ENCODE measurements around the gene ZFYVE28. TPM values are rescaled to one million over a fixed set of nuclear protein-coding genes. Genes with fewer than 3 reads are reported as not detected.

ZFYVE28 gene
- total RNA-seq, 1 donor from 2014 or later: 3.6 TPM

DNA sequence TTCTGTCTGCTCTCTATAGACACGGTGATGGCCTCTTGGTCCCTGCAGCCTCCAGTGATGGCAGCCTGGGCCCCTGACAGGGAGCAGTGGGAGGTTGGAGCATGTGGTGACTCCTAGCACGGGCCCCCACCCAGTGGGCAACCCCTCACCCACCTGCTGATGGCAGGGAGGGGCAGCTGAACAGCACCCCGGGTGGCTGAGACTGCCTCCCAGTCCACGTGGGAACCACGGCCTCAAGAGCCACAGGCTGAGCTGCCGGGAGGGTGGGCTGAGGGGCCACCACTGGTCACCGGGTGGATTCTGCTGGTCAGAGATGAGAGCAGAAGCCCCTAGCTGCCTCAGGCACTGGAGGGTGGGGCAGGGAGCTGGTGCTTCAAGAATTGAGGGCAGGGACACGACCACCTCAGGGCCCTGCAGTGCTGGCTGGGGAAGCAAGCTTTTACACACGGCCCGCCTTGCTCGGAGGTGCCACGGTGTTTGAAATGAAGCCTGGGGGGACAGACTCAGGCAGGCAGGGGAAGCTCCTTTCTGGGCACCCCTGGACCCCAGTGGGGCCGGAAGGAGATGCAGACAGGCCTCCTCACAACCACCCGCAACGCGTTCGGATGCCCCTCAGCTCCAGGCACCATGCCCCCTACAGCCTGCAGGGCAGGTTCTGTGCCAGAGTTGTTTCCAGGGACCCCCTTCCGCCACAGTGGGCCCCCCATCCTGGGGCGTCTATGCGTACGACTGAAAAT is 170.2 kb downstream of the ZFYVE28 start:
- H3K4me3 Mint-ChIP-seq: no peak overlapping the region
- H3K27ac Mint-ChIP-seq: no peak overlapping the region
- peaks cover 4% of the 10 kb centered on the region for H3K36me3 Mint-ChIP-seq
- H3K9me3 Mint-ChIP-seq: no peaks in the 10 kb centered on the region
- no peak for DNase-seq (ENCODE audit: extremely low spot score, unreplicated experiment)
- no peaks in the 10 kb centered on the region for H3K27me3 Mint-ChIP-seq
- TF ChIP-seq, protein P1, sequence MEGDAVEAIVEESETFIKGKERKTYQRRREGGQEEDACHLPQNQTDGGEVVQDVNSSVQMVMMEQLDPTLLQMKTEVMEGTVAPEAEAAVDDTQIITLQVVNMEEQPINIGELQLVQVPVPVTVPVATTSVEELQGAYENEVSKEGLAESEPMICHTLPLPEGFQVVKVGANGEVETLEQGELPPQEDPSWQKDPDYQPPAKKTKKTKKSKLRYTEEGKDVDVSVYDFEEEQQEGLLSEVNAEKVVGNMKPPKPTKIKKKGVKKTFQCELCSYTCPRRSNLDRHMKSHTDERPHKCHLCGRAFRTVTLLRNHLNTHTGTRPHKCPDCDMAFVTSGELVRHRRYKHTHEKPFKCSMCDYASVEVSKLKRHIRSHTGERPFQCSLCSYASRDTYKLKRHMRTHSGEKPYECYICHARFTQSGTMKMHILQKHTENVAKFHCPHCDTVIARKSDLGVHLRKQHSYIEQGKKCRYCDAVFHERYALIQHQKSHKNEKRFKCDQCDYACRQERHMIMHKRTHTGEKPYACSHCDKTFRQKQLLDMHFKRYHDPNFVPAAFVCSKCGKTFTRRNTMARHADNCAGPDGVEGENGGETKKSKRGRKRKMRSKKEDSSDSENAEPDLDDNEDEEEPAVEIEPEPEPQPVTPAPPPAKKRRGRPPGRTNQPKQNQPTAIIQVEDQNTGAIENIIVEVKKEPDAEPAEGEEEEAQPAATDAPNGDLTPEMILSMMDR (conservative IDR thresholded peaks at IDR 0.05): no peak
- H3K4me1 Mint-ChIP-seq (ENCODE audit: unreplicated experiment): peaks cover 22% of the 10 kb centered on the region

DNA sequence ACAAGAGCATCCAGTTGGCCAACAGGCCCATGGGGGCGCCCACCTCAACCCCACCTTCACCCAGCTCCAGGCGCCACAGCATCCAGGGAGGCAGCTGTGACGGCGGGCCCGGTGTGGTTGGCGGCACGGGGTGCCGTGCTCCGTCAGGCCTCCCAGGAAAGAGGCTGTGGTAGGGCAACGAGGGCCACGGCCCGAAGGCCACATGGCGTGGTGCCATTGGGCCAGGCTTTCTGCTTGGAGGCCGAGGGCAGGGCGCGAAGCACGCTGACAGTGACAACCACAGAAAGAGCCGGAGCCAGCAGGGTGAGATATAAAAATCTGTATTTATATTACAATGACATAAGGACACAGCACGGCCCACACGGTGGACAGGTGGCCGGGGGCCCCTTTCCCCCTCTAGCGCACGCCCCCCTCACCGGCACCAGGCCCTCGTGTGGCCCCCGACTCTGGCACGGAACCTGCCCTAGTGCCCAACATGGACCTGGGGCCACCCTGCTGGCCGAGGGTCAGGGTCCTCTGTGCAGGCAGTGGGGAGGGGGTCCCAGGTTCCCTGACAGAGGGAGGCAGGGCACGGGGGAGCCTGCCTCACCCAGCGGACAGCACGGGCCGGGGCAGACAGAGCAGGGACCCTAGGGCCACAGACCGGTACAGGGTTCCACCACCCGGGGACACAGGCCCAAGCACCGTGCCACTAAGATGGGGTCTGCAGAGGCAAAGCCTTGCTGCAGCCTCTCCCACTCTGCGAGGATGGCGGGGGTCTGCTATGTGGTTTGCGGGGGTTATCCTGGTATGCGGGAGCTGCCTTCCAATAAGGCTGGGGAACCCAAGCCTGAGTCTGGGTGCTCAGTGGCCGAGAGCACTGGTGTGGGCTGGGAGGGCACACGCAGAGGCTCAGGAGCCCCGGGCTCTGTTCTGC is 171.1 kb downstream of the ZFYVE28 start:
- Mint-ChIP-seq H3K4me3 (no peak overlapping the region), H3K9me3 (no peaks in the 10 kb centered on the region), H3K27me3 (no peaks in the 10 kb centered on the region), H3K36me3 (no peaks in the 10 kb centered on the region), H3K4me1 (ENCODE audit: unreplicated experiment) (peaks cover 23% of the 10 kb centered on the region), H3K27ac (no peak overlapping the region)
- no peak for DNase-seq (ENCODE audit: extremely low spot score, unreplicated experiment)
- TF ChIP-seq, protein P1 (conservative IDR thresholded peaks at IDR 0.05): no peak

DNA sequence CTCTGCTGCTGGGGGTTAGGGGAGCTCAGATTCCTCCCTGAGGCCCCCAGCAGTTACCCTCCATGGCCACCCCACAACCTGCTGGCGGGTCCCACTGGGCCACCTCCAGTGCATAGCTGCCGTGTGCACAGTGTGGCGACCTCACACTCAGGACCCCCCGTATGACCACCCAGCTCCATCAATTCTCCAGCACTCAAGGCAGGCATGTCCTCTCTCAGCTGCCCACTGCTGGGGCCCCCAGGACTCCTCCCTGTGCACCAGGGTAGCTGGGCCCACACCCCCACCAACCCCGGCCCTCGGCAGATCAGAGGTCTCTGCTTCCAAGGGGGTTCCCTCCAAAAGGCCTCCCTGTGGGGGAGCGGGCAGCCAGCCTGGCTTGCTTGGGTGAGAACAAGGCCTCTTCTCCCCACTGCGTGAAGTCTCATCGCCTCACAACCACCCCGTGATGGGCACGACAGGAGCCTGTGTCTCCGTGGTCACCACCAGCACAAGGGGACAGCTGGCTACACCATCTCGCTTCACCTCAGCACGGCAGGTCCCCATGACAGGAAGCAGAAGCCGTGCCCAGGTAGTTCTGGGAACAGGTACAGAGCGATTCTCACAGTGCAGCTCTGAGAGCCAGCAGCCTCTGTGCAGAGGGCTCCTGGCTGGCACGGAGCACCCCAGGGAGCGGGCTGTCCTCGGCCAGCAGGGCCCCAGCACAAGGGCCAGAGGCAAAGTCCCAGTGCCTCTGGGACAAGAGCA is 171.9 kb downstream of the ZFYVE28 start:
- TF ChIP-seq, protein P1 (conservative IDR thresholded peaks at IDR 0.05): no peak
- no peak for DNase-seq (ENCODE audit: extremely low spot score, unreplicated experiment)
- peaks cover 23% of the 10 kb centered on the region for H3K4me1 Mint-ChIP-seq (ENCODE audit: unreplicated experiment)

DNA sequence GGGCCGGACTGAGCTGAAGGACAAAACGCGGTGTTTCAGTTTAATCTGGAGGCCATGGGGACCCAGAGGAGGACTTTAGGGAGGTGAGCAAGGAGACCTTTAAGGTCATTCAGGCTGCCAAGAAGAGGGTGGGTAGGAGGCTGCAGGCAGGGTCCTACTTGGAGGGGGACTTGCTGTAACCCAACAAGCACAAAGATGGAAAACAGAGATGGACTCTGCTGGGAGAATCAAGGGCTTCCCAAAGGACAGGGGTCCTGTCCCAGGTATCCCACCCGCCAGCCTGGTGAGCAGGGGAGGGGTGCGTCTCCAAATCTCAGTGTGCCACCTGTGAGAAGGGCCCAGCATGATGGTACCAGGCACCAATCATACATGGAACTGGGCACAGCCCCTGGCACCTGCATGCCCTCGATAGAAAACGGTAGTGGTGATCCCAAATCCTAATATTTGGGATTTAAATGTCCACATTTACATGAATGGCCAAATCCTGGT is 172.6 kb downstream of the ZFYVE28 start:
- TF ChIP-seq, protein P1 (conservative IDR thresholded peaks at IDR 0.05): no peak
- Mint-ChIP-seq H3K4me1 (ENCODE audit: unreplicated experiment) (peaks cover 24% of the 10 kb centered on the region), H3K27me3 (no peaks in the 10 kb centered on the region), H3K9me3 (no peaks in the 10 kb centered on the region), H3K4me3 (no peak overlapping the region), H3K36me3 (no peaks in the 10 kb centered on the region), H3K27ac (peak overlapping the region; percentile 34)
- DNase-seq (ENCODE audit: extremely low spot score, unreplicated experiment): no peak

More for the DNA sequence above, 171.9 kb downstream of the ZFYVE28 start:
- H3K27ac Mint-ChIP-seq: no peak overlapping the region
- no peaks in the 10 kb centered on the region for H3K27me3 Mint-ChIP-seq
- no peak overlapping the region for H3K4me3 Mint-ChIP-seq
- no peaks in the 10 kb centered on the region for H3K9me3 Mint-ChIP-seq
- H3K36me3 Mint-ChIP-seq: no peaks in the 10 kb centered on the region

DNA sequence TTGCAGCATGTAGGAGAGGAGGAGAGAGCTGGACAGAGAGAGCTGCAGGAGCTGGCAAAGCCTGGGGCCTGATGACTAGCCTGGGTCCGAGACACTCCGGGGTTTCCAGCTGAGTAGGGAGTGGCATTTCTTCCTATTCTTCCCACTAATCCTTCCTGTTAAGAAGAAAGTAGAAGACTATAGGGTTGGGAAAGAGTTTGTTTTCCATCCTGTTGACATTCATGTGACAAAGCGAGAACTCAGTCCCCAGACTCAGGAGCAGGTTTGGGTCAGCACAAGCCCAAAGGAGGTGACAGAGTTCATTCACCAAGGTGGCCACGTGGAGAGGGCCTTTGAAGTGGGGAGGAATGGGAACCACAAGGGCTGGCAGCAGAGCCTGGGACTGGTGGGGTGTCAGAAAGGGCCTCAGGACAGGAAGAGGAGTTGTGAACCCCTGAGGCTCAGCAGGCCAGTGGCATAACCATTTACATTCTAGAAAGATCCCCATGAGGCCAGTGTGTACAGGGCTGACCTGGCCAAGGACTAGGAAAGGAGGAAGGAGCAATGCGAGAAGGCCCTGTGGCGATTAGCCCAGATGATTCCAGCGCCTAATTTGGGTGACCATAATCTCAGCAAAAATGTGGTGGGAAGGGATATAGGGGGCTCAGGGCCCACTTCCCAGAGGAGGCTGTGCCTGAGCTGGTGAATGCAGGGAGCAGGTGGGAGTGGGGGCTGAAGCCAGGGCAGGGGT is 173.2 kb downstream of the ZFYVE28 start:
- H3K27me3 Mint-ChIP-seq: no peaks in the 10 kb centered on the region
- no peak for DNase-seq (ENCODE audit: extremely low spot score, unreplicated experiment)
- peaks cover 30% of the 10 kb centered on the region for H3K4me1 Mint-ChIP-seq (ENCODE audit: unreplicated experiment)
- no peak overlapping the region for H3K4me3 Mint-ChIP-seq
- H3K27ac Mint-ChIP-seq: peak overlapping the region; percentile 34
- H3K36me3 Mint-ChIP-seq: no peaks in the 10 kb centered on the region
- TF ChIP-seq, protein P1 (conservative IDR thresholded peaks at IDR 0.05): no peak
- H3K9me3 Mint-ChIP-seq: no peaks in the 10 kb centered on the region
